Activated naive CD4-positive, alpha-beta T cell treated with anti-CD3 and anti-CD28 coated beads, Interleukin-2, amount 50 U/mL, for 16 hours (primary cell): Measurements from ENCODE around the gene ZYX.
"Not testable (repeated sequence)": the region's sequence is repeated elsewhere in the genome, so short reads cannot be mapped to it uniquely, and the experiment has no call there.

Experiments used
- DNase-seq: peaks from one replicate; pipeline ENCODE4 v3.0.0-alpha.2; 2020

Gene ZYX

DNA sequence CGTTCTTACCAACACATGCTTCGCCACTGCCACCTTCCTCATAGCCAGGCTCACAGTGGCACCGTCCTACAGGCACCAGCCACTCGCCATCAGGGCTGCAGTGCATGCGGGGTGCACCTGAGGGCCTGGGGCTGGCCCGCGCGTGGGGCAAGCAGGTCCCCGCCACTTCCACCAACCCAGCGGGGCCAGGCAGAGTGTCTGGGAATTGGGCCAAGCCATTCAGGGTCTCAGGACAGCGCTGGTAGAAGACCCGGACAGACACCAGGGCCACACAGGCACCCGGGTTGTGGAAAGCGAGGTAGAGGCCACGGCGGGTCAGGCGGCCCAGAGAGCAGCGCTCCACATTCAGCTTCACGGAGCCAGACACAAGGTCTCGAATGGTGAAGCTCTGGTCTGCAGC is 18.5 kb downstream of the ZYX start:
- no peak for DNase-seq

DNA sequence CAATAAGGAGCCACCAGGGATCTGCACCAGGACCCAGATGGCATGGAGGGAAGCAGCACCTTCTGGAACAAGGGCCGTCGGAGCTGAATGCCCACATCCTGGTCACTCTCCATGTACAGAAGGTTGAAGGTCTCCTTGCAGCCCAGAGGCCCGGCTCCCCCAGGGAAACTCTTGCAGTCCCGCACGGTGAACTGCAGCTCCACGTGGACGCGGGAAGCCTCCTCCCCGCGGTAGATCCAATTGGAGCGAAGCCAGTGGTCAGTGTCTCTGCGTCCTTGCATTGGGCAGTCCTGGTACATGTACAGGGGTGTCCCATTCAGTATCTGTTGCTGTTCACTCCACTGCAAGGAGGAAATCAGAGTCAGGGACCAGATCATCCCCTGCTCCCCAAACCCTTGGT is 20.1 kb downstream of the ZYX start:
- no peak for DNase-seq

DNA sequence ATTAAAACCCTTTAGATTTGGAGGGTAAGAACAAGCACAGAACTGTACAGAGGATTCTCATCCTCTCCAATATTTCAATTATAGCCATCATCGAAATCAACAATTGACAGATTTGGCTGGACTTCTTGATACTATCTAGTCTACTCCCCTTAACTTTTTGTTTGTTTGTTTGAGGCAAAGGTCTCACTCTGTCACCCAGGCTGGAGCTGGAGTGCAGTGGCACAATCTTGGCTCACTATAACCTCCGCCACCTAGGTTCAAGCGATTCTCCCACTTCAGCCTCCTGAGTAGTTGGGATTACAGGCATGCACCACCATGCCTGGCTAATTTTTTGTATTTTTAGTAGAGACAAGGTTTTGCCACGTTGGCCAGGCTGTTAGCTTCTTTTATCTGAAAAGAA is 21.1 kb downstream of the ZYX start:
- not testable (repeated sequence) for DNase-seq

DNA sequence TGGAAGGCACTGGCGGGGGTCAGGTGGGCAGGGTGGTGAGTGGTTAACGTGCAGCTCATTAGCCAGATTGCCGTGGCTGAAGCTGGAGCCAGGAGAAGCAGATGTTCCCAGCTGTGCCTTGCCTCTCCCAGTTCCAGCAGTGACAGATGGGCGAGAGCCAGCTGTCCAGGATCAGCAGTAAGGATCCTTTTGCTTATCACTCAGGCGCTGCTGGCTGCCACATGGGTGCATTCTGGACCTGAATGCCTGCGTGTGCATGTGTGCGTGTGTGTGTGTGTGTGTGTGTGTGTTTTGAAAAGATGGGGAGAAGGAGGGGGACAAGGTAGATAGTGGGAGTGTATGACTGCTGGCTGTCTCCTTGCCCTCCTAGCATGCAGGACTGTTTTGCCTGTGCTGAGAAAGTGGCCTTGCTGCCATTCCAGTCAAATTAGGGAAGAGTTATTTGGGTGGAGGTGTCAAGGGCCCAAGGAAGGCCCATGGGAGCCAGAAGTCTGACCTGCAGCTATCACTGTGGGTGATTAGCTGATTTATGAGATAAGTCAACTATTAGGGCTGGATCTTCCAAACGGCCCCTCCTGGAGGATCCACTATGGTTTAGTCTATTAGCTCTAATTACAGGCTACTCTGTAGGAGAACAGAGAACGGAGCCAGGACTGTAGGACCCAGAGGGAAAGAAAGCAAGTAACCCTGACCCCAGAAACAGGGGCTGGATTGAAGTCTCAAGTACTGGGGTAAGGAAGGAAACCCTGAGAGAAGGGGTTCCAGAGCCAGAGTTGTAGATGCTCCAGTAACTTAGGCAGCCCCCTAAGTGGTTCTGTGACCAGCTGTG is 24.2 kb downstream of the ZYX start:
- no peak for DNase-seq

DNA sequence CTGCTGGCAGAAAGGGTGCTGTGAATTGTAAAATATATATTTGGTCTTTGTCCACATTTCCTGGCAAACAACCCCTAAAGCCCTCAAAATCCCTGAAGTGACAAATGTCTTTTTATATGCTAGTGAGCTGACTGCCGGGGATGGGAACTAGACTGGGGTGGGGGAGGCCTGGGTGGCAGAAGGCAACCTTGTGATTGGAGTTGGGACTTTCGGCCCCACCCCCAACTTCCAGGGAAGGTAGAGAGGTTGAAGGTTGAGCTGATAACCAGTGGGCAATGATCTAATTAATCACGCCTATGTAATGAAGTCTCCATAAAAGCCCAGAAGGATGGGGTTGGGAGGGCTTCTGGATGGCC is 24.8 kb downstream of the ZYX start:
- DNase-seq = no peak

DNA sequence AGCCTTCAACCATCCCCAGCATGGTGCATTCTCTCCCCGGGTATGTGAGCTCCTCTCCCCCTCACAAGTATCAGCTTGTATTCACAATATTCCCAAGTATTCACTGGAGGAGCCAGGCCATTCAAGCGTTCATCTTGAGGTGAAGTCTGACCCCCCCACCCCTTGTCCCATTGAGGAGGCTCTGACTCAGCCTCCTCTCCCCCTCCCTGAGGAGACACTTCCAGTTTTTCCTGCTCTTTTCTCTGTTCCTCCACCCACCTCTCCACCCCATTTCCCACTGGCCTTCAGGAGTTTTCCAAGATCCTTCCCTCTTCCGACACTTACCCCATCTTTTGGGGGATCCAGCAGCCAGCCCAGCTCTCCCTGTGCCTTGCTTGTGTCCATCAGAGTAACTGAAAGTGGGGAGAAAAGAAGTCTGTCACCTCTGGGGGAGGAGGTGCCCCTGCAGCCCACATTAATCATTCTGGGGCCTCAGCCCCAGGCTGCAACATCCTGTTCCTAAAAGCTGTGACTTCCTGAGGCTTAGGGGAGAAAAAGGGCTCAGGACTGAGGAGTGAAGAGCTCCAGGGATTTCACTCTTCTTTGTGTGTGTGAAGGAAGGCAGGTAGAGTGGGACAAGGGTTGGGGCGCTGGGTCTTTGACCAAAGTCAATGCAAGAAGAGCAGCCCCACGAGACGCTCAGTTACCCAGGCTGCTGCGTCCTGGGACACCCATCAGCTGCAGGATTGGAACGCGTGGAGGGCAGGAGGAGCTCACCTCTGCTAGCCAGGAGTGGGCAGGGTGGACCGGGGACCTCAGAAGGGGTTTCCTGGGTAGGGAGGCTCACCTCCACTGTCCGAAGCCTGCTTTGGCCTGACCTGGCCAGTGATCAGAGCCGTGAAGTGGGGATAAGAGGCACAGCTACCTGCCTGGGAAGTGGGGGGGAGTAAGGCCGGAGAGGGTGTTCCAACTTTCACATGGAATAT is 26.4 kb downstream of the ZYX start:
- no peak for DNase-seq

DNA sequence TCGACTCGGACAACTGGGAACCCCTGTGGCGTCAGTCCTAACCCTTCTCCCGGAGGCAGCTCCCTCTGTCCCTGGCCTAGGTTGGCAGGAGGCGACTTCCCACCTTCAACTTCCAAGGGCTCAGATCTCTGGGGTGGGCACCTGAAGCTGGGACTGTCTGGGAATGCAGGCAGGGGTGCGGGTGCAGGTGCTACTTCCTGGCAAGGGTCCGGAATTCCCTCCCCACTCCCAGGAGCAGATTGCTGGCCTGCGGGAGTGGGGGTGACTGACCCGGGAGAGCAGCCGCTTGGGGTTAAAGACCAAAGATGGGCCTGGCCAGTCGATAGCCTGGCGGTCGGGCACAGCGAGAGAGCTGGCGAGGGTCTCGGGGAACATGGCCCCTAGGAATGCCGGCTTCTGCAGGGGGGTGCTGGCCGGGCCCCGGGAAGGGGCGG is 27.1 kb downstream of the ZYX start:
- DNase-seq = no peak

DNA sequence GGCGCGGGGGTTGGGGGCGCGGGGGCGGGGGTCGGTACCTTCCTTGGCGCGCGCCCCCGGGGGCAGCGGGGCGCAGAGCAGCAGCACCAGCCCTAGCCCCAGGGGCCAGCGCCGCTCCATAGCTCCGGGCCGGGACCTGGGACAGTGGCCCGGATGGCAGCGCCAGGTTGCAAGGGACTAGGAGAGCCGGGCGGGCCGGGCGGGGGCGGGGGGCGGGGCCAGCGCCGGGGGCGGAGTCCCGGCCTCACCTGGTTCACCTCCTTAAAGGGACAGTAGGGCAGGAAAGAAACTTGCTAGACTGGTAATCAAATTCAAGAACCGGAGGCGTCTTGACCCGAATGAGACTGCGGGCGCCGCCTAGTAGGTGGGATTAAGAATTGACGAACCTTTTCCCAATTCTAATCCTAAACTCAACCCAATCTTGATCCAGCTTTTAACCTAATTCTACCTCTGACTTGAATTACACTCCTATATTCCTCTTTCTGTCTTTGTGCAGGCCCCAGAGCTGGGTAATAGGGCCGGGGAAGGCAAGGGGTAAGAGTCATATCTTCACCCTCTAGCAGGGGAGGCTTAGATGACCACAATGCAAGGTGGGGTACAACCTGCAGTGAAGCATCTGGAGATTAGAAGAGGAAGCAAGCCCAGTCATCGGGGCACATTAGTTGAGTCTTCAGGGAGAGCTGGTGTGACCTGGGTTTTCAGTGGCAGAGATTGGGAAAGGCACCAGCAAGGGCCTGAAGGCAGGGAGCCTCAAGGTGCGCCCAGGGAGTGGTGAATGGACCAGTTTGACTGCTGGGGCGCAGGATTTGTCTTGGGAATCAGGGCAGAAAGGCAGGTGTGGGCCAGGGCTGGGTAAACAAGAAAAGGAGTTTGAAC is 27.8 kb downstream of the ZYX start, which contains the start of gene EPHA1:
TSS of gene EPHA1 (minus strand) at position 171 of the 876 bp plus-strand sequence. CDS start at position 120, 51 bp downstream.
- peak; percentile 45 for DNase-seq

DNA sequence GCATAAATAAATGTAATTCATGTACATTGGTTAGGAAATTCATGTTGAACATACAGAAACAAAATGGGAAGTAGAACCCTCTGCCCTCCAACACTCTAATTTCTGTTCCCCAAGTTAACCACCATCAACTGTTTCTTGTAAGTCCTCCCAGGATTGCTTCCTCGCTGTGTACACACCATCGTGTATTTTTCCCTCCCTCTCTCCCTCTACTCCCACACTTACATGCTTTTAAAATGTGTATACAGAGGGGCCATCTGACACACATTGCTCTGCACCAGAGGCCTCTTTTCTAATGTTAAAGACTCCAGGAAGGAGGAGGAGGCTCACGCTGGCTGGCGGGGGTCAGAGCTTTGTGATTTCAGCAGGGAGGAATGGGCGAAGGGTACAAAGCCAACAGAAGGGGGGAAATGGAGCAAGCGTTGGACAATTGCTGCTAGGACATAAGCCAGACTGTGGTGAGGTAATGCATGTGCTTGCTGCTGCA is 29.4 kb downstream of the ZYX start:
- DNase-seq = no peak

DNA sequence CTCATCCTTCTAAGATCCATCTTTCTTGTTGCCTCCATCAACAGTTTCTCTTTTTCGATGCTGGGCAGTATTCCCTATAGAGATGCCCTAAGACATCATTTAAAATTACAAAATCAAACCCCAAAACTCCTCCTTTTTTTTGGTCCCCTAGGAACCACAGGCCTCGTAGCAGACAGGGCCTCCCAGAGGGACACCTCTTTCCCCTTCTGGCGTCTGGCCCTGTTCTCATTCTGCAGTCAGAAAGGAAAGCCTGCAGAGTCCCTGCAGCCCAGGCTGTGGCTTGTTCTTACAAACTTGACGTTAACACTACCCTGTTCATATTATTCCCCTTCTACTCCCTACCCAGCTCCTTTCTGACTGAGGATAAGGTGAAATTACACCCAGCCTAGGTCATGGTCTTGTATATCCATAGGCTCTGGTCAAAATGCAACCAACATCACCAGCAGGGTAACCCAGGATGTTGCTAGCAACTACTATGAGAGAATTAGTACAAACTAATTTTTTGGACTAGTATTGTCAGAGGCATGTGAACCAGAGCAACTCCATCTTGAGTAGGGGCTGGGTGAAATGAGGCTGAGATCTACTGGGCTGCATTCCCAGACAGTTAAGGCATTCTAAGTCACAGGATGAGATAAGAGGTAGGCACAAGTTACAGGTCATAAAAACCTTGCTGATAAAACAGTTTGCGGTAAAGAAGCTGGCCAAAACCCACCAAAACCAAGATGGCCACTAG is 31.0 kb downstream of the ZYX start:
- no peak for DNase-seq

DNA sequence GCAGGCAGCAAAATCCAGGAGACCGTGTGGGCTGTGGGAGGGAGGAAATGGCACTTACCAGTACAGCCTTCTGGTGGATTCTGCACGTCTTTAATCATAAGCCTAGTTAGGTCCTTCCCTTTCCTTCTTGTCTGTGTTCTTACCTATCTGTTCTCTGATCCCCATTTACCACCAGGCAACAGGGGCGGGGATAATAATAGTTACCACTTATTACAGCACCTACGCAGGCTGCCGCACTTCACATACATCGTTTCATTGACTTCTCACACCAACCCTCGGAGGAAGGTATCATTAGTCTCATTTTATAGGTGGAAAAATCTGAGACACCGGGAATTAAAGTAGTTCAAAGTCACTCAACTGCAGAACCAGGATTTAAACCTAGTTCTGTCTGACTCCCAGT is 32.0 kb downstream of the ZYX start:
- DNase-seq = no peak

DNA sequence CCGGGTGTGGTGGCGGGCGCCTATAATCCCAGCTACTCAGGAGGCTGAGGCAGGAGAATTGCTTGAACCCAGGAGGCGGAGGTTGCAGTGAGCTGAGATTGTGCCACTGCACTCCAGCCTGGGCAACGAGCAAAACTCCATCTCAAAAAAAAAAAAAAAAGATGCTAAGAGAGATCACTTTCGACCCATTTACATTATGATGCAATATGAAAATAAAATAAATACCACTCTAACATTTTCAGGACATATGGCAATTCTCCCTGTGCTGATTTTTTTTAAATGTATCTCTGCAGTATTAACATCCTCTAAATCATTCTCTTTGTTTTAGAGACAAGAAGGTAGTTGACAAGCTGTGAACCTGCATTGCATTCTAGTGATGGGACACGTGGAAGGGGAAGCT is 34.1 kb downstream of the ZYX start:
- not testable (repeated sequence) for DNase-seq

DNA sequence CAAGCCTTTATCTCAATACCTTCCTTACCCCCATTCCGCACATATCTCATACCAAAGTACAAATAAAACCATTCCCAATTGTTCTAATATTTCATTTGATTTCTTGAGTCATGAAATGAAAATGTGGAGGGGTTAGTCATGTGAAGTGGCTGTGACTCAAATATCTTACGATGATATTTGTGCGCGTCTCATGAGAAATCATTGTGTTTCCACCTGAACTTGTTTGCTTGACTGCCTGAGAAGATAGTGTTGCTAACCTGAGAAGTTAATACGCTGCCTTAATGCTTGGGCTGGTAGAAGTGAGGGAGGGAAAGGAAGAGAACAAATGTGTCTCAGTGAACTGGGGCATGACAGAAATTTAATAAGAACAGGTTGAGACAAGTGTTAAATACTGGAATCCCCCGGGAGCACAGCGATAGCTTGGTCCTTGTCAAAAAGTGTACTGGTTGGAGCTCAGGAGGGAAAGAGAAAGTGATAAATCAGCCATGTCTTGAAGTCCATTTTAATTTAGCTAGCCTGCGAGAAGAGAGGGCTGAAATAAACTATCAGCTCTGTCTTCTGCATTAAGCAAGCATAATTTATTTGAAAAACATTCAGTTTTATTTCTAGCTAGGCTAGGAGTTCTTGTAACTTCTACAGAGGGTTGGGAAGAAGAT is 34.7 kb downstream of the ZYX start:
- DNase-seq = no peak

DNA sequence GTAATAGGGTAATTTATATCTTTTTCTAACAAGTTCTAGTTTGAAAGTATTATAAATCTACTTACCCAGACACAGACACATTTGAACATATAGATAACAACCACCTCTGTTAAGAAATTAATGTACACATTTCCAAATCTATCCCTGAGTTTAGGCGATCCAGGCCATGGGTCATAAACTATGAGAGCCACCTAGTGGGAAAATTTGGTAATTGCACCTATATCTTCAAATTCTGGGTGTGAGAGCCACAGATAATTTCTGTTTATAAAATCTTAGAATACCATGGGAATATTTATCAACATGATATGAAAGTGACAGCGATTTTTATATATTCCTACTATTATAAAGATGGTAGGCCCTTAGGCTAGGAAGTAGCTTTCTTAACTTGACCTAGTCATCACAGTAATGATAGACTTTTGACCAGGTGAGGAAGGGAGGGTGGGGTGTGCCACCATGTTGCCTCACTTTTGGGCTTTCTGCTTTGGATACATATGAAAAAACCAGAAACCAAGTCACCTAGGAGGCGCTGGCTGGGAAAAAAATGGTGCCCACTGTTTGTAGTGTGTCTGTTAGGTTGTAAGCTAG is 35.5 kb downstream of the ZYX start:
- DNase-seq = no peak

DNA sequence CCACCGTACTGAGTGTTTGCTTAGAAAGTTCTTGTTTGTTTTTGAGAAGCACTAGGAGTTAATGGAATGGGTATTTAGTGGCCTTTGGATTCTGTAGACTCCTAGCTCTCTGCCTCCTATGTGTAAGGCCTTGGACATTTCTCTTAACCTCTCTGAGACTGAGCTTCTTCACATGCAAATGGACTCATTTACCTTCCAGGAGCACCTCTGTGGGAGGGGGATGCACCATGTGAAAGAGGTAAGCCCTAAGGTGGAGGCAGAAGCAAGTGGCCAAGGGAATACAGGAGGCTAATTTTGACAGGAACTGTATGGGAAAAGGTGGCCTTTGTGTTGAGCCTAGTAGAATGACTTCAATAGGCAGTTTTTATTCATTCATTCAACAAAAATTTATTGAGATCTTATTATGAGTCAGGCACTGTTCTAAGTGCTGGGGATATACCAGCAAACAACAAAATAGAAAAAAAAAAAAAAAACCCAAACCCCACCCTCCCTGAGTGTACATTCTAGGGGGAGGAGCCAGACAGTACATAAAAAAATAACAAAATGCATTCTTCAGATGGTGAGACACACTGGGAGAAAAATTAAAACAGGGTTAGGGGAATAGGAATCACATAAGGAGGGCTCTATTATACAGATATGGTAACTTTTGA is 36.7 kb downstream of the ZYX start:
- no peak for DNase-seq

DNA sequence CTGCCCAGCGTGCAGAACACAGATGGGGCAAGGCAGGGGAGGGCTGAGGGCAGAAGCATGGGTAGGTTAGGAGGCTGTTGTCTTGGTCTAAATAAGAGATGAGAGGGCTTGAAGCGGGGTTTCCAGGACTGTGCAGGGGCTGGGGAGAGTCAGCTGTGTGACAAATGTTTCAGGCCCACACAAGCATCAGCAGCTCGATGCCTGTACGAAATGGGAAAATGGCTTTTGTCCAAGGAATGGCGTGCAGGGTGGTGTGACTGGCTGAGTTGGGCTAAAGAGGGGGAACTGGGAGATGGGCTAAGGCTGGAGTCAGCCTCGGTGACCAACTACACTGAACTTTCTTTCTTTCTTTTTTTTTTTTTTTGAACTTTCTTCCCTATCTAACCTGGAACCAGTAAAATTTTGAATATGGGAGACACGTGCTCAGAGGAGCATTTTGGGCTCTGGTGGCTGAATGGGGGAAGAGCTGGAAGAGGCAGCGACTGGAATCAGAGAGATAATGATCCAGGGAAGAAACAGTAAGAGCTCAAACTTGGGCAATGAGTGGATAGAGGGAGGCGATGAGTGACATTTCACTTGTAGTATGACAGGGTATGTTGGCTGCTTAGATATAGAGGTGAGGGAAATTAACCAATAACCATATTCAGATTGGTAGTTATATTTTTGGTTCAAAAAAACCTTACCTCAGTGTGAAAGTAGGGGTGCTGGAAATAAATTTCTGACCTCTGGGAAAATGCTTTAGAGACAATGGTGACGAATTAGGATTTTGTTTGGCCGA is 37.7 kb downstream of the ZYX start:
- no peak for DNase-seq

DNA sequence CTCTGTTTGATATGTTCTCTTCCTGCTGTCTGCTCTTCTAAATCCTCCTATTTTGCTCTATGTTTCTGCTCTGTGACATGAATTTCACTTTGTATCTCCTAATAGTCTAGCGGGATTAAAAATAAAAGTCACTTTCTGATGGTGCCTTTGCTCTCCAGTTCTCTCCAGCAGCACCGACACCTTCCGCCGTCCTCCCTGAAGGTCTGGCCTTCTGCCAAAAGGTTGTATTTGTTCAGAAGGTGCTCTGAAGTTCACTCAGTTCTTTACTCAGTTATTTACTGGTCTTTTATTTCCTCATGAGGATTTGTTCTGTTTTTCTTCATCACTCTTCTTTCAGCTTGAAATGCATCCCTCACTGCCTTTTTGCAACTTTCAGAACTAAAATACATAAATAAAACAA is 38.7 kb downstream of the ZYX start:
- DNase-seq = no peak

DNA sequence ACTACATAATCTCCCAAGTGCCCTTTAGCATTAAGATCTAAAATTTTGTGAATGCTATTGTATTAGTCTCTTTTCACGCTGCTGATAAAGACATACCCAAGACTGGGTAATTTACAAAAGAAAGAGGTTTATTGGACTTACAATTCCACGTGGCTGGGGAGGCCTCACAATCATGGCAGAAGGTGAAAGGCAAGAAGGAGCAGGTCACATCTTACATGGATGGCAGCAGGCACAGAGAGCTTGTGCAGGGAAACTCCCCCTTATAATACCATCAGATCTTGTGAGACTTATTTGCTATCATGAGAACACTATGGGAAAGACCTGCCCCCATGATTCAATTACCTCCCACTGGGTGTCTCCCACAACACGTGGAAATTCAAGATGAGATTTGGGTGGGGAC is 39.5 kb downstream of the ZYX start:
- not testable (repeated sequence) for DNase-seq

DNA sequence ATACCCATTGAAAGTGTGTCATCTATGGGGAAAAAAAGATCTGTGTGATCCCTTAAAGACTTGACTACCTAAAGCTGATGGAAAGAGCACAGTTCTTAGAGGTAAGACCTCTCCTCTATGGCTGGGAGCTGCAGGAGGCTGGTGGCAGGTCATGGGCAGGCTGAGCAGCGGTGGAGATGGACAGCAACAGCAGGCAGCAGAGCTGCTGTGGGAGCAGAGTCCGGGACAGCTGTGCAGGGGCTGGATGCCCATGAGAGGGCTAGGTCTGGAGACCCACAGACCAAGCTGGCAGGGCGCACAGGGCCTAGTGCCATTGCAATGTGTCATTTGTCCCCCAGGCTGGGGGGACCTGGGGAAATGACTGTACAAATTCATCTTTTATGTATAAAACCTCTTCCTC is 40.9 kb downstream of the ZYX start:
- DNase-seq = no peak

DNA sequence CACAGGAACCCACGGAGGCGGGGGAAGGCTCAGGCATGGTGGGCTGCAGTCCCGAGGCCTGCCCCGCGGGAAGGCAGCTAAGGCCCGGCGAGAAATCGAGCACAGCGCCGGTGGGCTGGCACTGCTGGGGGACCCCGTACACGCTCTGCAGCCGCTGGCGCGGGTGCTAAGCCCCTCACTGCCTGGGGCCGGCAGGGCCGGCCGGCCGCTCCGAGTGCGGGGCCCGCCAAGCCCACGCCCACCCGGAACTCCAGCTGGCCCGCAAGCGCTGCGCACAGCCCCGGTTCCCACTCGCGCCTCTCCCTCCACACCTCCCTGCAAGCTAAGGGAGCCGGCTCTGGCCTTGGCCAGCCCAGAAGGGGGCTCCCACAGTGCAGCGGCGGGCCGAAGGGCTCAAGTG is 43.3 kb downstream of the ZYX start:
- not testable (repeated sequence) for DNase-seq
